KOPT-K1 (cell line): ENCODE data around the gene KIF9.
"Not testable (repeated sequence)": the region's sequence is repeated elsewhere in the genome, so short reads cannot be mapped to it uniquely, and the experiment has no call there.

Experiments used
- H3K27ac ChIP-seq: fragments of 200-600 bp; sonication (generic); 2 replicates; pipeline ENCODE4 v1.5.1; 2016; ENCODE audit warnings: antibody characterized with exemption, mild to moderate bottlenecking, low read depth, low read length; ENCODE audit not compliant: poor library complexity, severe bottlenecking
- H3K36me3 ChIP-seq: fragments of 200-600 bp; sonication (generic); 2 replicates; pipeline ENCODE4 v1.5.1; 2017; ENCODE audit warnings: antibody characterized with exemption, mild to moderate bottlenecking, low read length, moderate library complexity; ENCODE audit not compliant: insufficient read depth
- H3K9me3 ChIP-seq: fragments of 200-600 bp; sonication (generic); 2 replicates; pipeline ENCODE4 v1.5.1; 2017; ENCODE audit warnings: antibody characterized with exemption, low read length, mild to moderate bottlenecking; ENCODE audit not compliant: insufficient read depth, poor library complexity, severe bottlenecking

Gene KIF9

GRCh38 chr3:47299381-47300318 lies 17.1 kb upstream of the KIF9 start:
- no peaks in the 10 kb centered on the region for H3K9me3 ChIP-seq
- H3K36me3 ChIP-seq = peaks cover 24% of the 10 kb centered on the region
- H3K27ac ChIP-seq = no peak overlapping the region

- Histone ChIP-seq H3K27ac (no peak overlapping the region), H3K9me3 (no peaks in the 10 kb centered on the region), H3K36me3 (peaks cover 21% of the 10 kb centered on the region)
These were observed 15.8 kb upstream of the KIF9 start for GRCh38 chr3:47298439-47298838.

- peaks cover 8% of the 10 kb centered on the region for H3K36me3 ChIP-seq
- H3K27ac ChIP-seq = no peak overlapping the region
- no peaks in the 10 kb centered on the region for H3K9me3 ChIP-seq
These were observed 14.1 kb upstream of the KIF9 start for GRCh38 chr3:47296562-47297302.

GRCh38 chr3:47295976-47296375 lies 13.4 kb upstream of the KIF9 start:
- Histone ChIP-seq H3K27ac (no peak overlapping the region), H3K9me3 (no peaks in the 10 kb centered on the region), H3K36me3 (peaks cover 7% of the 10 kb centered on the region)

GRCh38 chr3:47295322-47295721 lies 12.7 kb upstream of the KIF9 start:
- no peak overlapping the region for H3K27ac ChIP-seq
- H3K9me3 ChIP-seq = no peaks in the 10 kb centered on the region
- peaks cover 13% of the 10 kb centered on the region for H3K36me3 ChIP-seq

- no peaks in the 10 kb centered on the region for H3K9me3 ChIP-seq
- H3K36me3 ChIP-seq = peaks cover 21% of the 10 kb centered on the region
- no peak overlapping the region for H3K27ac ChIP-seq
These were observed 11.8 kb upstream of the KIF9 start for GRCh38 chr3:47294392-47294791.

- Histone ChIP-seq H3K27ac (no peak overlapping the region), H3K9me3 (no peaks in the 10 kb centered on the region), H3K36me3 (peaks cover 26% of the 10 kb centered on the region)
These were observed 11.2 kb upstream of the KIF9 start for GRCh38 chr3:47293822-47294221.

GRCh38 chr3:47291754-47292420 lies 9.3 kb upstream of the KIF9 start:
- not testable (repeated sequence) for H3K9me3 ChIP-seq, H3K27ac ChIP-seq
- H3K36me3 ChIP-seq = peaks cover 45% of the 10 kb centered on the region

- Histone ChIP-seq H3K27ac (no peak overlapping the region), H3K9me3 (no peaks in the 10 kb centered on the region), H3K36me3 (peaks cover 48% of the 10 kb centered on the region)
These were observed 8.7 kb upstream of the KIF9 start for GRCh38 chr3:47291158-47291753.

GRCh38 chr3:47288966-47289910 lies 6.6 kb upstream of the KIF9 start:
- Histone ChIP-seq H3K27ac (no peak overlapping the region), H3K9me3 (no peaks in the 10 kb centered on the region), H3K36me3 (peaks cover 46% of the 10 kb centered on the region)

- H3K9me3 ChIP-seq = no peaks in the 10 kb centered on the region
- H3K36me3 ChIP-seq = peaks cover 21% of the 10 kb centered on the region
- peak overlapping the region; percentile 78 for H3K27ac ChIP-seq
These were observed 1.2 kb upstream of the KIF9 start for GRCh38 chr3:47283591-47284364.

GRCh38 chr3:47283193-47283537 lies 566 bp upstream of the KIF9 start:
- peaks cover 15% of the 10 kb centered on the region for H3K36me3 ChIP-seq
- H3K27ac ChIP-seq = peak overlapping the region; percentile 78
- no peaks in the 10 kb centered on the region for H3K9me3 ChIP-seq

GRCh38 chr3:47280519-47280918 lies 2.1 kb downstream of the KIF9 start:
- H3K27ac ChIP-seq = no peak overlapping the region
- no peaks in the 10 kb centered on the region for H3K36me3 ChIP-seq
- H3K9me3 ChIP-seq = no peaks in the 10 kb centered on the region
